Breast epithelium (tissue), 3 donors: ENCODE measurements around the gene RPUSD1.

Experiments
- CTCF ChIP-seq, 3 donors: fragments of 450-650 bp; IDR thresholded peaks; one replicate each; pipeline ENCODE4 v1.5.1; 2016 to 2017; ENCODE audit warnings: antibody characterized with exemption in 3 of 3, mild to moderate bottlenecking in 3 of 3, moderate library complexity in 3 of 3
- POLR2A ChIP-seq: fragments of 450-650 bp; IDR thresholded peaks from one replicate; pipeline ENCODE4 v1.6.1; 2016; ENCODE audit warnings: antibody characterized with exemption, mild to moderate bottlenecking, moderate library complexity
- POLR2AphosphoS5 ChIP-seq, 3 donors: sonication (generic); formaldehyde crosslinking; IDR thresholded peaks; one replicate each; pipeline ENCODE4 v1.6.1; 2017; ENCODE audit warnings: antibody characterized with exemption in 3 of 3

- TF ChIP-seq POLR2A (no peak), CTCF (IDR thresholded peaks at IDR 0.05) (no peak), POLR2AphosphoS5 (IDR thresholded peaks at IDR 0.05) (no peak)
Measured at GRCh38 chr16:824194-824593, 36.0 kb upstream of the RPUSD1 start.
